NCI-H446 (cell line): ENCODE results near the gene SBNO1.

Experiments used
- DNase-seq, 2 experiments: peaks; one replicate each; lab custom pipeline; 2025; lab: John Stamatoyannopoulos, UW

Gene SBNO1

GRCh38 chr12:123270214-123271000 is 94.2 kb downstream of the SBNO1 start:
- DNase-seq = peak in 1 of 2 experiments; percentile 16

DNA sequence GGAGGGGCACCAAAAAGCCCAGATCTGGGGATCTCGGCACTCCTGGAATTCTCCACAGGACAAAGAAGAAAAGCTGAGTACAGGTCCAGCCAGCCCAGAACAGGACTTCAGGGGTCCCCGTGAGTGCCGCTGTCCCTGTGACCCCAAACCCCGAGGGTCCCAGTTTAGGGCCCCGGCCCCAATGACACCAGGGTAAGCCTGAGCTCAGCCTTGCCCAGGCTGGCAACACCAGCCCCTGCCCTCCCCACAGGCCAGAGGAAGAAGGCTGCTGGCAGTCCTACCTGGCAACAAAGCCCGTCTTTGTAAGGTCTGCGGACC is 94.8 kb downstream of the SBNO1 start:
- DNase-seq = peak in 1 of 2 experiments; percentile 31

DNA sequence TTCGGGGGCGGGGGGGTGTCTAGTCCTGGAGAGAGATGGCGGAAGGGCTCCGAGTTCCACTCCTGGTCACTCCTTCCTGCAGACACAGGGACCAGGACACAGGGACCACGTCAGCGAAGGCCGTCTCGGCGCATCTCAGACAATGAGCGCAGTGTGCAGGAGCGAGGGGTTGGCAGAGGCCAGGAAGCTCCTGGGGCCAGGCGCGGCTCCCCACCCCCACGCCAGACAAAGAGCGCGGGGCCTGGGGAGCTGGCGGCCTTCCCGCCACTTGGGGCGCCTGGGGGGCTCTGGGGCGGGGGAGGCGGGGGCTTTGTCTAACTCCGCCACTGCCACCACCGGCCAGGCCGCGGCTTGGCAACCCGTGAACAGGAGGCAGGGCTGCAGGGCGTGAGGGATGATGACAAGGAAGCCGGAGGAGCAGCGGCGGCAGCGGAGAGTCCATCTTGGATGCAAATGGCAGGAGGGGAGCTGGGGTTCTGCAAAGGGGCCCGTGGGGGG is 95.2 kb downstream of the SBNO1 start:
- peak; percentile 80 to 91 for DNase-seq

DNA sequence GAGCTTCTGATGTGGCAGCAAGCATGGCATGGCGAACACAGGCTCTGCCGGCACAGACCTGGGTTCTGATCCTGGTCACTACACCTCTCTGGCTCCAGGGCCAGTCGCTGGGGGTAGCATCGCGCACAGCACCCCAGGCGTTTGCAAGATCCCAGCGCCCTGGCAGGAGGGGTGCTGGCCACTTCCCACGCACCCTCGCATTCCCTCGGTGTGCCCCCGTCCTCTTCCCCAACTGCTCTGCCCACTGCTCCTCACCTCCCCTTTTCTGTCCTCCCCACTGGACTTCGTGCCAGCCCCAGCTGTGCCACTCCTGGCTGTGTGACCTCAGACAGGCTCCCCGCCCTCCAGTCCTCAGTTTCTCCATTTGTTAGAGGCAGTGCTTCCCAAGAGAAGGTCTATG is 95.8 kb downstream of the SBNO1 start:
- peak in 1 of 2 experiments; percentile 48 for DNase-seq

- peak; percentile 66 to 86 for DNase-seq
Measured at GRCh38 chr12:123267991-123268843, 96.4 kb downstream of the SBNO1 start.

- DNase-seq = no peak
Measured at GRCh38 chr12:123267335-123267920, 97.2 kb downstream of the SBNO1 start.

DNA sequence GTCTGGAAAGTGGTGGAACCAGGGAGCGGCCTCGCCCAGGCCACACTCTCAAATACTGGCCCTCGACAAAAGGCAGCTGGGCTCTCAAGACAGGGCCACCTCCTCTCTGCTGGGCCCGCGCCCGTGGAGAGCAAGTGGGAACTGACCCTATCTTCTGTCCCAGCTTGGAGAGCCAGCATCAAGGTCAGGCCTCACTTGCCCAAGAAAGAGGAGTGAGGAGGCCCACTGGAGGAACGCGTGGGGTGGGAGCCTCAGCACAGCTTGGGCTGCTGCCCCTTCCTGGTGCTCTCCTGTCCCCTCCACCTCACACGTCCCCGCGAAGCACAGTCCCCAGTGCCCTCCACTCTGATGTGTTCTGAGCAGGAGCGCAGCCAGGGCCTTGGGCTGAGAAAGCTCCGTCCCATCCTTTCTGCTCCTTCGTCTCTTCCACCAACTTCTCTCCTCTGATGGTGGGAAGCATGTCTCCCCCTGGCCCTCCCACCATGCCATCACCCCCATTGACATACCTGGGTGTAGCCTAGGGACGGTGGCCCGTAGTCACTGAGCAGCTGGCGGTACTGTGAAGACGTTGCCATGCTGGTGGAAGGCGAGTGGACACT is 97.9 kb downstream of the SBNO1 start:
- DNase-seq = no peak

DNA sequence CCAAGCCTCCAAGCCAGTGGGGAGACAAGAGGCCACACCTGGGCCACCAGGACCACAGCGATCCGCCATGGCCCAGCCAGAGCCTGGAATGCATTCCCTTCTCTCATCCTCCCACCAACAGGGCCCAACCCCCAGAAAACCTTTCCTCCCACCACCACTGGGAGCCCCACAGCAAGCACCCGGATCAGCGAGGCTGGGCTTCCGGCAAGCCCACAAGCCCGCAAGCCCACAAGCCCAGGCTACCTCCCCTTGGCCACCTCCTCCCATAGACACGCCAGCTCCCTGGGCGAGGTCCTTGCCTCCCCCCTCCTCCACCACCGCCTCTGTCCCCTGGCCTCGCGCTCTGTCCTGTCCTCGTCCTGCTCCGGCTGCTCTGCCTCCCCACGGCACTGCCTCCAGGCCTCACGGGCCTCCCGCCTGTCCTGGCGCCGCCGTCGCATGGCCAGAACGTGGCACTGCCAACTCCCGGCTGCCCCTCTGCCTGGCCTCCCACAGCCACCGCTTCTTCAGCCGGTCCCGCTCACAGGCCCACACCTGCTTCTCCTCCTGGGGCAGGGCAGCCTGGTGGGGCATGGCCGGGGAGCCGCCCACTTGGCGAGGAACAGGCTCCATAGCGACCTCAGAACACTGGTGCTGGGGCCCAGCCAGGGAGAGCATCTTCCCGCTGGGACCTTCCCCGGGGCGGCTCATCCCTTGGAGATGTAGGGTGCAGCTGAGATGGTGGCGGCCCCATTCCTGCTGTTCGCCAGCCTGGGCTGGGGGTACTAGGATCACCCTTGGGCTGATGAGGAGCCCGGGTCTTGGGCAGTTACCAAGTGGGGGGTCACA is 98.6 kb downstream of the SBNO1 start:
- no peak for DNase-seq

- no peak for DNase-seq
Measured at GRCh38 chr12:123264642-123265041, 100.0 kb downstream of the SBNO1 start.

DNA sequence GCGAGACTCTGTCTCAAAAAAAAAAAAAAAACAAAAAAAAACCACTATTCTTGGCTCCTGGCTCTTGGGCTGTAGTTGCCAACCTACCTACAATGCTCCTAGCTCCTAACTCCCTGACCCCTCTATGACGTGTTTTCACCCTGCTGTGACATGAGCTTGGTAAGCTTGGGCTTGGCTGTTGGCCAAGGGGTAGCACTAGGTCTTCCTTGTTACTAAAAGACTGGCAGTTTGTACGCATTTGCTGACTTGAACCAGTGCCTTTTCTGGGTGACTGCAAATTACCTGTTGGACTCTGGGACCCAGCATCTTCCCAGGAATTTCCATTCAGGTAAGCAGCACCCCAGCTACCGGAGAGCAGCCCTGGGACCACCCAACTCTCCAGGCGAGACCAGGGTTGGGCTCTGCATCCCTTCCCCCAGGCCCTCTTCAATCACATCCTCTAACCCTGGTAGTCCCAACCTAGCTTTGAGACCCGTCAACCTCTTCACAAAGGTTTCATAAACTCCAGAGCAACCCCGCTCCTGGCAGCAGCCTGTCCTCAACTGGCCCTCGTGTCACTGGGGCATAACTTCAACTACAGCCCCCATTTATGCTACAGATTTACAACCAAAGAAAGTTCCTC is 101.3 kb downstream of the SBNO1 start:
- peak in 1 of 2 experiments; percentile 29 for DNase-seq

GRCh38 chr12:123261196-123261595 is 103.5 kb downstream of the SBNO1 start:
- DNase-seq = no peak

DNA sequence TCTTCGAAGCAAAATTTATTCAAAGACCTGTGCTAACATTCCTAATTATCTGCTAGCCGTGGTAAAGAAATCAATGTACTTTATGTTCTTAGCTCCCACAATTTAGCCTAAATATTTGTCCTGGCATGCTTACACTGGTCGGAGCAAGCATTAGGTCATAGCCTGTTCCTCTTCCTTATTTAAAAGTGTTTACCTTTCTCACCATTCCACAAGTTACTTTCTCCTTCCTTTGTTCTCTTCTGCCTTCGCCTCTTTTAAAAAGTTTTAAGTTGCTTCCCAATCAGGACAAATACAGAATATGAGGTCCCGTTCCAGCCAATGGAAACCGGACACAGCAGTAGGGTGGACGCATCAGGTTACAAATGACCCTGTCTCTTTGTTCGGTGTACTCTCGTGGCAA is 104.6 kb downstream of the SBNO1 start:
- DNase-seq = no peak

GRCh38 chr12:123258593-123258992 is 106.1 kb downstream of the SBNO1 start:
- DNase-seq = no peak

DNA sequence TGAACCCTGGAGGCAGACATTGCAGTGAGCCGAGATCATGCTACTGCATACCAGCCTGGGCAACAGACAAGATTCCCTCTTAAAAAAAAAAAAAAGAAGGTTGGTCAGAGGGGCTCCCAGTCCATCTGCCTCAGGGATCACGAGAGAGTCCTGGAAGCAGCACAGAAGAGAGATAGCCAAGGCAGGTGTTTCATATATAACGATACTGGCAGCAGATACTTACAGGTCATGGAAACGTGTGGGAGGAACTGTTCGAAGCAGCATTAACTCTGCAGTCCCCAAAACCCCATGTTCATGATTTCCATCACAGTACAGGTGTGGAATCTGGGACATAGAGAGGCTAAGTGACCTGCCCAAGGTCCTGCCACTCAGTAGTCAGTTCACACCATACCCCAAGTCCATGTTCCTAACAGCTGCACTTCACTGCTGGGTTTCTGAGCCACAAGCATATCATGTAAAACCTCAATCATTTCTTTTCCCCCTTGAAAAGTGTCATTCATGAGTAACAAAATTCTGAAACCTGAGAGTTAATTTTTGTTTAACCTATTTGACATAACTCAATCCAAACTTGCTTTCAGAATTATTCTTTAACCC is 109.7 kb downstream of the SBNO1 start:
- no peak for DNase-seq

DNA sequence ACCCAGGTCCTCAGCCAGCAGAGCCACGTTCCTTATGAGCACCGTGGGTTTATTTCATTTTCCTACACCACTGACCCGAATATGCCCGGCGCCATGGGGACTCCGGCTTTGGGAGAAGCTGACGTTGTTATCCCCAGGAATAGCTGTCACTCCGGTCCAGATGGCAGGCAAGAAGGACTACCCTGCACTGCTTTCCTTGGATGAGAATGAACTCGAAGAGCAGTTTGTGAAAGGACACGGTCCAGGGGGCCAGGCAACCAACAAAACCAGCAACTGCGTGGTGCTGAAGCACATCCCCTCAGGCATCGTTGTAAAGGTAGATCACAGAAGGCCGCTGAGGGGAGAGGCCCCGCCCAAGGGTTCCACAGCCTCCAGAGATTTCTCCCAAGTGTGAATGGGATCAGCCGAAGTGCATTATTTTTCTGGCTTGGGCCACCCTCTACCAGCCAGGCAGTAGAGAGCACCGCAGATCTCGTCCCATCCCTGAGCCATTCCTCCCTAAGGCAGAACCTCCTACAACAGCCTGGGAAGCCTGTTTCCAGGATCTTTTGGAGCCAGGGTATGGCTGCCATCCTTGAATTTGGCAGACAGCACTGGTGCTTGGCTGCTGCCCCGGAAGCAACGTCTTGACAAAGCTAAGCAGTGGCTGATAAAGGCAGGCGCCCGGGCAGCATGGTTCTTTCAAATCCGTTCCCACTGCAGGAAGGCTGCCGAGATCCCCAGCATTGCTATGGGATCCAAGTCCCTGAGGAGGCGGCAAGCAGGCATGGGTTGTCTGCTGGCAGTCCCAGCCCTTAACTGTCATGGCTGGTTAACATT is 110.8 kb downstream of the SBNO1 start:
- peak; percentile 85 to 93 for DNase-seq

DNA sequence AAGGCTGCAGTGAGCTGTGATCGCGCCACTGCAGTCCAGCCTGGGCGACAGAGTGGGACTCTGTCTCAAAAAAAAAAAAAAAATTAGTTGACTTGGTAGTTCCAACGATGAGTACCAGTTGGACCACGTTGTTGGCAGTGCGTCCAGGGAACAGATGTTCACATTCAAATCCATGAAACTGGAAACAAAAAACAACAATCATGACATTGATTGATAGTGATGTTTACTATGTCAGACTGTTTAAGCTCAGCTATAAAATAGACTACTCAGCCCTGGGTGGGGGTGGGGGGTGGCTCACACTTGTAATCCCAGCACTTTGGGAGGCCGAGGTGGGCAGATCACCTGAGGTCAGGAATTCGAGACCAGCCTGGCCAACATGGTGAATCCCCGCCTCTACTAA is 112.3 kb downstream of the SBNO1 start:
- peak; percentile 86 to 91 for DNase-seq

DNA sequence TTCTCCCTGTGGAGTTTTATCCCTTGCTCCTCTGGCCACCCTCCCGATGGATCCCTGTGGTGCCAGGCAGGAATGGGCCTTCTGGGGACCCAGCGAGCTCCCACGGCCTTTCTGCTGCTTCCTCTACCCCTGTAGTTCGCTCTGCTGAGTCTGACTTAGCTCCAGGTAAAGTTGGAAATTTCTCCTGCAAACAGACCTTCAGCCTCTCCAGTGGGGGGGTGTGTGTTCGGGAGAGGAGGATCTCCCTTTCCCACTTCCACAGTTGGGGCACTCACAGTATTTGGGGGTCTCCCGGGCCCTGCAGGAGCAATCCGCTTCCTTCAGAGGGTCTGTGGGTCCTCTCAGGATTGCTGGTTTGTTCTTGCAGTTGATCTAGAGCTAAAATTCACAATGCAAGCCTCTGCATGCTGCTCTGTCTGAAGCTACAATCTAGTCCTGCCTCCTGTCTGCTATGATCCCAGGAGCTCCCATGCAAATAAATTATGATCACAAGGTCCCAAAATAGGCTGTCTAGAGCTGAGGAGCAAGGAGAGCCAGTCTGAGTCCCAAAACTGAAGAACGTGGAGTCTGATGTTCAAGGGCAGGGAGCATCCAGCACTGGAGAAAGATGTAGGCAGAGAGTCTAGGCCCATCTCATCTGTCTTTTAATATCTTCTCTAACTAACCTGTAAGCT is 113.1 kb downstream of the SBNO1 start:
- no peak for DNase-seq

DNA sequence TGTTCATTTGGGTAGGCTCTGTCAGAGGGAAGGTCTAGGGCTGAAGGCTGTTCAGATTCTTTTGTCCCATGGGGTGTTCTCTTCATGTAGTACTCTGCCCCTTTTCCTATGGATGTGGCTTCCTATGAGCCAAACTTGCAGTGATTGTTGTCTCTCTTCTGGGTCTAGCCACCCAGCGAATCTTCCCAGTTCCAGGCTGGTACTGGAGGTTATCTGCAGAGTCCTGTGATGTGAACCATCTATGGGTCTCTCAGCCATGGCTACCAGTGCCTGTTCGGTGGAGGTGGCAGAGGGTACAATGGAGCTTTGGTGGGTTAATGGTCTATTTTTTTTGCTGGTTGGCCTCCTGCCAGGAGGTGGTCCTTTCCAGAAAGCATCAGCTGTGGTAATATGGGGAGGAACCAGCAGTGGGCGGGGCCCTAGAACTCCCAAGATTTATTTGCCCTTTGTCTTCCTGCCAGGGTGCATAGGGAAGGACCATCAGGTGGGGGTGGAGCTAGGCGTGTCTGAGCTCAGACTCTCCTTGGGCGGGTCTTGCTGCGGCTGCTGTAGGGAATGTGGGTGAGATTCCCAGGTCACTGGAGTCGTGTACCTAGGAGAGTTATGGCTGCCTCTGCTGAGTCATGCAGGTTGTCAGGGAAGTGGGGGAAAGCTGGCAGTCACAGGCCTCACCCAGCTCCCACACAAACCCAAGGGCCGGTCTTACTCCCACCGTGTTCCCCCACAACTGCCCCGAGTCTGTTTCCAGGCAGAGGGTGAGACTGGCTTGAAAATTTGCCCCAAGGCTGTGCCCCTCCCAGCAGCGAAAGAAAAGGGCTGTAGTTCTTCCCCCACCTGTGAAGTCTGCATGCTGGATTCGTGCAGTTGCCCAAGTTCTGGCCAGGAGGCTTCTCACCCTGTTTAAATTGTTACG is 113.9 kb downstream of the SBNO1 start:
- peak; percentile 36 to 72 for DNase-seq
